ENCODE measurements around the gene MSI2.

Gene MSI2

DNA sequence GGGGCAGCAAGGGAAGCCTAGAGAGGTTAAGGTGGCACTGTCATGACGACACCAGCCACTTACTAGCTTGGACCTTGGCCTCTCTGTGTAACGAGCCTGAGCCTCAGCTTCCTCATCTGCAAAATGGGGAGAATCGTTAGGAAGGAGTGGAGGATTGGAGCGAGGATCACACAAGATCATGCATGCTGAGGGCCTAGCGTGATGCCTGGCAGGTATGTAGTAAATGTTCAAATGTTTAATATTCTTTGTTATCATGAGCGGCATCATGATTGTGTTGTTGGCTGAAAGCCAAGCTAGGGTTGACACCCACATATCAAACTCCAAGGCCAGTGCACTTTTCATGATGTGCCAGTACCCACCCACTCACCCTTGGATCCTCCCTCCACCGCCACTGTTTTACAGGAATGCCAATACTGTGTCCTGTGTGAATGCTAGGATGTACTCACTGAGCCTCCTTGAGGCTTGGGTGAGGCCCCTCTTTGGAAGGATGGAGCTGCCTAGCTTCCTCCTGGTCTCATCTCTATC lies 192.5 kb downstream of the MSI2 start:
- no peaks in the 10 kb centered on the region for H3K9me3 ChIP-seq (ENCODE audit: insufficient read depth, low read depth, low read length)
- no peak overlapping the region for H2AFZ ChIP-seq (ENCODE audit: low read length)
- H3K9ac ChIP-seq (ENCODE audit: low read depth, low read length, poor library complexity, severe bottlenecking), result peak overlapping the region; percentile 89
- H3K27me3 ChIP-seq (ENCODE audit: insufficient read depth, low read length, poor library complexity, severe bottlenecking), result no peaks in the 10 kb centered on the region
- peaks cover 100% of the 10 kb centered on the region for H3K79me2 ChIP-seq (ENCODE audit: insufficient read depth, low read length)
- peaks cover 7% of the 10 kb centered on the region for H3F3A ChIP-seq (ENCODE audit: low read depth)
- TF ChIP-seq, protein P1, sequence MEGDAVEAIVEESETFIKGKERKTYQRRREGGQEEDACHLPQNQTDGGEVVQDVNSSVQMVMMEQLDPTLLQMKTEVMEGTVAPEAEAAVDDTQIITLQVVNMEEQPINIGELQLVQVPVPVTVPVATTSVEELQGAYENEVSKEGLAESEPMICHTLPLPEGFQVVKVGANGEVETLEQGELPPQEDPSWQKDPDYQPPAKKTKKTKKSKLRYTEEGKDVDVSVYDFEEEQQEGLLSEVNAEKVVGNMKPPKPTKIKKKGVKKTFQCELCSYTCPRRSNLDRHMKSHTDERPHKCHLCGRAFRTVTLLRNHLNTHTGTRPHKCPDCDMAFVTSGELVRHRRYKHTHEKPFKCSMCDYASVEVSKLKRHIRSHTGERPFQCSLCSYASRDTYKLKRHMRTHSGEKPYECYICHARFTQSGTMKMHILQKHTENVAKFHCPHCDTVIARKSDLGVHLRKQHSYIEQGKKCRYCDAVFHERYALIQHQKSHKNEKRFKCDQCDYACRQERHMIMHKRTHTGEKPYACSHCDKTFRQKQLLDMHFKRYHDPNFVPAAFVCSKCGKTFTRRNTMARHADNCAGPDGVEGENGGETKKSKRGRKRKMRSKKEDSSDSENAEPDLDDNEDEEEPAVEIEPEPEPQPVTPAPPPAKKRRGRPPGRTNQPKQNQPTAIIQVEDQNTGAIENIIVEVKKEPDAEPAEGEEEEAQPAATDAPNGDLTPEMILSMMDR (conservative IDR thresholded peaks at IDR 0.05; ENCODE audit: low read length), result no peak
- no peak for TF ChIP-seq EZH2phosphoT487 (IDR thresholded peaks at IDR 0.05; ENCODE audit: borderline replicate concordance)
- H3K4me2 ChIP-seq (ENCODE audit: low read depth, low read length, poor library complexity, severe bottlenecking), result no peak overlapping the region
- peaks cover 95% of the 10 kb centered on the region for H3K4me1 ChIP-seq (ENCODE audit: insufficient read depth, low read length, poor library complexity, severe bottlenecking)
- H3K4me3 ChIP-seq (ENCODE audit: low read length, poor library complexity, severe bottlenecking), result no peak overlapping the region
- no peaks in the 10 kb centered on the region for H3K9me2 ChIP-seq (replicated peaks; ENCODE audit: low read depth, low read length)
- peaks cover 72% of the 10 kb centered on the region; the same call in 1 of the 2 replicates for H3K36me3 ChIP-seq (ENCODE audit: insufficient read depth, low read length)
- no peaks in the 10 kb centered on the region for H4K20me1 ChIP-seq (ENCODE audit: insufficient read depth, low read length, poor library complexity, severe bottlenecking)

DNA sequence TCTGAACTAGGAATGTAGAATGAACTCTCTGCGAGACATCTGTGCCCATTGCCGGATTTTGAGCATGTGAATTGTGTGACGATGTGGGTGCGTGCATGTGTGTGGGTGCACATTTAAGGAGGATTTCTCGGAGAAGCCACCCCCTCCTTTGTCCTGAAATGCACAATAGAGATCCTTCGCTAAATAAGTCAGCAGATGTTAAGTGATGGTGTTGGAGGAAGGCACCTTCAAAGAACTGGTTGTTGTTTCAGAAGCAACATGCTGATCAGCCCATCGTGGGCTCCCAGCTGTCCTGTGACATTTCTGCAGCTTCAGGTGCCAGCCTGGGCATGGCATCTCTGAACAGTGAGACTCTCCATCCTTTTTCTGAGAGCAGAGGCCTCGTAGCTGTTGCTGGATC lies 194.9 kb downstream of the MSI2 start:
- H3K27me3 ChIP-seq (ENCODE audit: insufficient read depth, low read length, poor library complexity, severe bottlenecking), result no peaks in the 10 kb centered on the region
- H3K9me2 ChIP-seq (replicated peaks; ENCODE audit: low read depth, low read length), result no peaks in the 10 kb centered on the region
- H4K20me1 ChIP-seq (ENCODE audit: insufficient read depth, low read length, poor library complexity, severe bottlenecking), result no peaks in the 10 kb centered on the region
- H2AFZ ChIP-seq (ENCODE audit: low read length), result no peak overlapping the region
- peak overlapping the region; percentile 89 for H3K9ac ChIP-seq (ENCODE audit: low read depth, low read length, poor library complexity, severe bottlenecking)
- no peak overlapping the region for H3K4me2 ChIP-seq (ENCODE audit: low read depth, low read length, poor library complexity, severe bottlenecking)
- no peak for TF ChIP-seq EZH2phosphoT487 (IDR thresholded peaks at IDR 0.05; ENCODE audit: borderline replicate concordance)
- TF ChIP-seq, protein P1 (conservative IDR thresholded peaks at IDR 0.05; ENCODE audit: low read length), result no peak
- no peak overlapping the region for H3K4me3 ChIP-seq (ENCODE audit: low read length, poor library complexity, severe bottlenecking)
- peaks cover 25% of the 10 kb centered on the region for H3F3A ChIP-seq (ENCODE audit: low read depth)
- peaks cover 54% of the 10 kb centered on the region; the same call in 1 of the 2 replicates for H3K36me3 ChIP-seq (ENCODE audit: insufficient read depth, low read length)
- H3K4me1 ChIP-seq (ENCODE audit: insufficient read depth, low read length, poor library complexity, severe bottlenecking), result peaks cover 91% of the 10 kb centered on the region
- peaks cover 80% of the 10 kb centered on the region for H3K79me2 ChIP-seq (ENCODE audit: insufficient read depth, low read length)
- H3K9me3 ChIP-seq (ENCODE audit: insufficient read depth, low read depth, low read length), result no peaks in the 10 kb centered on the region

DNA sequence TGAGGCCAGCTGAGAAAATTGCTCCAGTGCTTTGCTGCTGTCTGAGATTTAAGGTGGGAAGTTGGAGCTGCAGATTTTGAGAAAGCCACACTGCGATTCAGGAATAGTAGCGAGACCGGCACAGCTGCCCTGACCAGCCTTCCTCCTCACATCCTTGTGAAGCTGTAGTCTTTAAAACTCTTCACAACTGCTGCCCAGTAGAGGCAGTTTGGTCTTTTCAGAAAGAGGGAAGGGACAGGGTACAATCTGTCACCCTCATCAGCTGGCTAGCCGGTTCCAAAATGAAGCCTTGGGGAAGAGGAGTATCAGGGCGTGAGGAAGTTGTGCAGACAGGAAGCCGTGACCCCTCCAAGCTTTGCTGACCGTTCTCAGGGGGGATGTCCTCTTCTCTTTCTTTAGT lies 195.3 kb downstream of the MSI2 start:
- H3K36me3 ChIP-seq (ENCODE audit: insufficient read depth, low read length), result peaks cover 51% of the 10 kb centered on the region; the same call in 1 of the 2 replicates
- peaks cover 28% of the 10 kb centered on the region for H3F3A ChIP-seq (ENCODE audit: low read depth)
- H3K4me2 ChIP-seq (ENCODE audit: low read depth, low read length, poor library complexity, severe bottlenecking), result no peak overlapping the region
- H3K4me3 ChIP-seq (ENCODE audit: low read length, poor library complexity, severe bottlenecking), result no peak overlapping the region
- no peaks in the 10 kb centered on the region for H3K9me2 ChIP-seq (replicated peaks; ENCODE audit: low read depth, low read length)
- peak overlapping the region; percentile 89 for H3K9ac ChIP-seq (ENCODE audit: low read depth, low read length, poor library complexity, severe bottlenecking)
- peaks cover 91% of the 10 kb centered on the region for H3K4me1 ChIP-seq (ENCODE audit: insufficient read depth, low read length, poor library complexity, severe bottlenecking)
- peaks cover 79% of the 10 kb centered on the region for H3K79me2 ChIP-seq (ENCODE audit: insufficient read depth, low read length)
- TF ChIP-seq, protein P1 (conservative IDR thresholded peaks at IDR 0.05; ENCODE audit: low read length), result no peak
- no peak for TF ChIP-seq EZH2phosphoT487 (IDR thresholded peaks at IDR 0.05; ENCODE audit: borderline replicate concordance)
- no peaks in the 10 kb centered on the region for H4K20me1 ChIP-seq (ENCODE audit: insufficient read depth, low read length, poor library complexity, severe bottlenecking)
- no peaks in the 10 kb centered on the region for H3K27me3 ChIP-seq (ENCODE audit: insufficient read depth, low read length, poor library complexity, severe bottlenecking)
- no peaks in the 10 kb centered on the region for H3K9me3 ChIP-seq (ENCODE audit: insufficient read depth, low read depth, low read length)
- H2AFZ ChIP-seq (ENCODE audit: low read length), result no peak overlapping the region
